NCI-H2196 (cell line): ENCODE results near the gene SLC7A10.
"Not testable (repeated sequence)": the region's sequence is repeated elsewhere in the genome, so short reads cannot be mapped to it uniquely, and the experiment has no call there.

ENCODE experiments used
- DNase-seq: peaks from one replicate; lab custom pipeline; 2025; ENCODE audit not compliant: unreplicated experiment; lab: John Stamatoyannopoulos, UW

The SLC7A10 gene

DNA sequence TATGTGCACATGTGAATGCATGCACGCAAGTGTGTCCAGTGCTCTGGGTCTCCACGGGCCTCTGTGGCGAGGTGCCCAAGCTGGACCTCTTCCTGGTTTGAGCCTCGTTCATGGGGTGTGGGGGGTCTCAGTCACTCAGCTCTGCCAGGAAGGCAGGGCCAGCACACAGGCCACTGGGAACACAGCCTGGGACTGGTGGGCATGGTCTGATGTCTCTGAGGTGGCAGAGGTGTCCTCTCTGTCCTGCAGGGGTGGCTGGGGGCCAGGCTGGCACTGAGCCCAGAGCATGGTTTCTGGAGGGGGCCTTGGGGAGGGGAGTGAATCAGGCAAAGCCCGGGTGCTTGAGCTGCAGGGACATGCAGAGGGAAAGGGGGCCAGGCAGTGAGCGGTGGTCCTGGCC is 22.1 kb downstream of the SLC7A10 start:
- no peak for DNase-seq

GRCh38 chr19:33202546-33203507 is 22.8 kb downstream of the SLC7A10 start:
- no peak for DNase-seq

- no peak for DNase-seq
These were observed 23.6 kb downstream of the SLC7A10 start for GRCh38 chr19:33201886-33202545.

GRCh38 chr19:33201473-33201872 is 24.2 kb downstream of the SLC7A10 start:
- DNase-seq = no peak

- DNase-seq = no peak
These were observed 26.0 kb downstream of the SLC7A10 start for GRCh38 chr19:33199441-33200265.

DNA sequence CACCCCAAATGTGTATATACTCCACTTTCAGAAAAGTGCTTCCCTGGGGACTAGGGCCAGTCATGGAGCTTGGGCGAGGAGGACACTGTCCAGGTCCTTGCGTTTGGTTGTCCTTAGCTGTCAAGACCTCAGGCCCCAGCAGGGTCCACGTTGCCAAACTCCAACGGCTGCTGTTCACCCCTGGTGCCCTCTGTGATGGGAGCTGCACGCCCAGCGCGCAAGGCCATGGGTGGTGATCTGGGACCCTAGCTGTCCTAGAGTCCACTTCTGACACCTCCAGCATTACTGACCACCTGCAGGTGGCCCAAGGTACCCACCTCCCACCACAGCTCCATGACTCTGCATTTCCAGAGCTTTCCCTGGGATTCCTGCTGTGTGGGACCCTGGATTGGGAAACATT is 27.5 kb downstream of the SLC7A10 start:
- no peak for DNase-seq

- no peak for DNase-seq
These were observed 28.1 kb downstream of the SLC7A10 start for GRCh38 chr19:33197591-33198000.

GRCh38 chr19:33196446-33197193 is 29.0 kb downstream of the SLC7A10 start:
- no peak for DNase-seq

GRCh38 chr19:33195645-33196347 is 29.9 kb downstream of the SLC7A10 start:
- DNase-seq = no peak

GRCh38 chr19:33194886-33195644 is 30.6 kb downstream of the SLC7A10 start:
- DNase-seq = no peak

GRCh38 chr19:33194532-33194885 is 31.1 kb downstream of the SLC7A10 start:
- DNase-seq = no peak

GRCh38 chr19:33193865-33194362 is 31.7 kb downstream of the SLC7A10 start, which contains the start of gene LRP3:
LRP3 (plus strand) TSS chr19:33194330; CDS start chr19:33194786, 456 bp downstream.
- peak; percentile 44 for DNase-seq

DNA sequence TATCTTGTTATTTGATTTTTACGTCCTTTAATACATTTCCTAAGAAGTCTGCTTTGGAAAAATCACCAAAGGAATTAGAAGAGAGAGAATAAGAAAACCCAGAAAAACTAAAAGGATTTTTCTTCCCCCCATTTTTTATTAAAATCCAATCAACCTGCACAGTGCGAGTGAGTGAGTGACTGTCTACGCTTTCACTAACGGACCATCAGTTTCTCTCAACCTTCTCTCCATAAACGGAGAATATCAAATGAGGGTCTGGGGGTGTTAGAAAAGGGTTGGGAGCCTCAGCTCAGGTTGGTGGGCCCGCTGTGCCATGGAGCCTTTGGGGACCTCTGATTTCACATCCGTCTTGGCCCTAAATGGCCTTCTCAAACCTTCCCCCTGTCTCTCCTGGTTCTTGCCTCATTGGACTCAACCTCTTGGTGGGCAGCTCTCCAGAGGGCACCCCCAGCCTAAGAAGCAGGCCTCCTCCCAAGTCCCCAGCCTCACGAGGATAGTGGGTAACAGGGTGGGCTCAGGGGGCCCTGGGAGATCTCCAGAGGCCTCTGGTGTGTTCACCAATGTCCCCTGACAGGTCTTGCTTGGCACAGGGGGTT is 32.3 kb downstream of the SLC7A10 start:
- no peak for DNase-seq

DNA sequence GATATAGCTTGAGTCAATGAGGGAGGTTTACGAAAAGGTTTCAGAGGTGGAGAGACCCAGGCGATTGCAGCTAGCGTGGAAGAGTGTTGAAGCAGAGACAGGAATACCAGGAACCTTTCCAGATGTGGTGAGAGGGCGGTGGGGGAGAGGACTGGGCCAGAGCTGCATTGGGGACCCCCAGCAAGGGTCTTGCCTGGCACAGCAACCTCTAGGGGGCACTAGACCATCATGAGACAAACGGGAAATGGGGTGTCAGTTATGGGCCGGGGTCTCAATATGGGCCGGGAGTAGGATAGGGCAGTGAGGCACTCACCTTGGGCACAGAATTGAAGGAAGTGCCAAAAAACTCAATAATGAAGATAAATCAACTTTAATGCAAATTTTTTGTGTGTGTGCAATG is 33.6 kb downstream of the SLC7A10 start:
- DNase-seq = no peak

DNA sequence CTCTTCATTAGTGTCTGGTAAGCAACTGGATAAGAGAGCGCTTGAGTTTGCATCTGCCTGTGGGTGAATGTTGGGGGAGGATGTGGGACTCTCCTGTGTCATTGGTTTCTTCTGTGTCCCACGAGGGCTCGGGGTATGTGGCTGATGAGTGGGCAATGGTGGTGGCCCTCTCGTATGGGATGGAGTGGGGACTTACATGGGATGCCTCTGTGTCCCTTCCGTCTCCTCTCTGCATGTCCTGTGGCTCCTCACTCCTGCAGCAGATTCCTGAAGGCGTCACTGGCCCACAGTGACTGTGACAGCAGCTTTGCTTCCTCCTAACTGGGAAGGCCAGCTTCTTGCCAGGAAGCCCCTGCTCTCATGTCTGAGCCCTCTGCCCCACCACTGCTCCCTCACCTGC is 34.1 kb downstream of the SLC7A10 start:
- no peak for DNase-seq

DNA sequence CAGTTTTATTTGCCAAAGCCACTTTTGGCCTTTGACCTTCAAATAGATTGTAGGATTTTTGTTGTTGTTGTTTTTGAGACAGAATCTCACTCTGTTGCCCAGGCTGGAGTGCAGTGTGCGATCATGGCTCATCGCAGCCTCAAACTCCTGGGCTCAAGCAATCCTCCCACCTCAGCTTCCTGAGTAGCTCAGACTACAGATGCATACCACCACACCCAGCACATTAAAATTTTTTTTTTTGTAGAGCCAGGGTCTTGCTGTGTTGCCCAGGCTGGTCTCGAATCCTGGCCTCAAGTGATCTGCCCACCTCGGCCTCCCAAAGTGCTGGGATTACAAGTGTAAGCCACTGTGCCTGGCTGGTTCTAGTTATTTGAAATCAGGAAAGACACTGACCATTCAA is 34.6 kb downstream of the SLC7A10 start:
- DNase-seq = not testable (repeated sequence)

DNA sequence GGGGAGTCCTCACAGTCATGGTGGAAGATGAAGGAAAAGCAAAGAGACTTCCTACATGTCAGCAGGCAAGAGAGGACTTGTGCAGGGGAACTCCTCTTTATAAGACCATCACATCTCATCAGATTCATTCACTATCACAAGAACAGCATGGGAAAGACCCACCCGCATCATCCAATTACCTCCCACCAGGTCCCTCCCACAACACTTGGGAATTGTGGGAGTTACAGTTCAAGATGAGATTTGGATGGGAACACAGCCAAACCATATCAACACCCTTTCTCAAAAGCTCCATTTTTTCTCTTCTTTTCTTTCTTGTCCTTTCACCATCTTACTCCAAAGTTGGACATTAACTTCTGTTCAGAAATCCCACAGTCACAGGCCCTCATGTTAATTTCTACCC is 36.2 kb downstream of the SLC7A10 start:
- DNase-seq = no peak

GRCh38 chr19:33187183-33187540 is 38.5 kb downstream of the SLC7A10 start:
- no peak for DNase-seq
